T-cell (primary cell): ENCODE measurements around the gene ABCA13. TPM values are rescaled to one million over a fixed set of nuclear protein-coding genes. Genes with fewer than 3 reads are reported as not detected.

Experiments used
- ATAC-seq, 4 experiments: fragments of 200-7000 bp in 3 of 4; fragments of 150-1000 bp in 1 of 4; cut with Tn5 transposase; replicated peaks in 1 of 4; 1 replicate in 3 of 4; 2 replicates in 1 of 4; pipeline ENCODE4 v1.10.0; 2021; ENCODE audit warnings: moderate library complexity in 3 of 4, mild to moderate bottlenecking in 2 of 4, moderate number of reproducible peaks in 1 of 4
- CTCF ChIA-PET, 2 donors: fragments of 300-600 bp; sonication (Branson Sonifier 250); formaldehyde crosslinking; loops; one replicate each; lab custom pipeline; 2022; ENCODE audit warnings: antibody characterized with exemption in 2 of 2; lab: Charles Lee
- POLR2A ChIA-PET, 2 donors: fragments of 300-600 bp; sonication (Branson Sonifier 250); formaldehyde crosslinking; loops; one replicate each; lab custom pipeline; 2022; ENCODE audit warnings: antibody characterized with exemption in 2 of 2; lab: Charles Lee
- DNase-seq, 35 experiments: peaks; one replicate each; pipeline versions ENCODE4 v3.0.0 to v3.0.0-alpha.2; 2013 to 2023
- H3K27ac ChIP-seq: one replicate; pipeline ENCODE4 v1.5.1; 2013; ENCODE audit warnings: low read length
- H3K27me3 ChIP-seq, 2 experiments: replicated peaks in 1 of 2; 1 replicate in 1 of 2; 2 replicates in 1 of 2; pipeline versions ENCODE4 v1.6.1 to v1.7.0; 2013; ENCODE audit warnings: low read length in 1 of 2, mixed read lengths in 1 of 2; ENCODE audit not compliant: control insufficient read depth in 2 of 2, insufficient read depth in 2 of 2; ENCODE audit errors: extremely low read depth in 1 of 2
- H3K36me3 ChIP-seq, 2 donors: 1 replicate in 1 of 2; 2 replicates in 1 of 2; pipeline versions ENCODE4 v1.6.1 to v1.7.0; 2013; ENCODE audit warnings: low read length in 1 of 2; ENCODE audit not compliant: control insufficient read depth in 2 of 2, insufficient read depth in 1 of 2; ENCODE audit errors: extremely low read depth in 1 of 2
- H3K4me1 ChIP-seq, 2 experiments: 1 replicate in 1 of 2; 2 replicates in 1 of 2; pipeline versions ENCODE4 v1.6.1 to v1.7.0; 2013; ENCODE audit warnings: low read length in 2 of 2, mixed read lengths in 1 of 2; ENCODE audit not compliant: insufficient read depth in 2 of 2, control insufficient read depth in 1 of 2; ENCODE audit errors: extremely low read depth in 1 of 2
- H3K4me3 ChIP-seq, 2 donors: 1 replicate in 1 of 2; 2 replicates in 1 of 2; pipeline versions ENCODE4 v1.5.1 to v1.7.0; 2013; ENCODE audit warnings: mild to moderate bottlenecking in 2 of 2, low read length in 1 of 2, moderate library complexity in 1 of 2; ENCODE audit not compliant: control insufficient read depth in 1 of 2; ENCODE audit errors: extremely low read depth in 1 of 2
- H3K9me3 ChIP-seq: 2 replicates; pipeline ENCODE4 v1.7.0; 2013
- H3K27ac Mint-ChIP-seq, 2 donors: one replicate each; pipeline ENCODE4 v1.8.0; 2020 to 2021; ENCODE audit warnings: mild to moderate bottlenecking in 2 of 2, mixed read lengths in 2 of 2
- H3K27me3 Mint-ChIP-seq, 2 donors: one replicate each; pipeline ENCODE4 v1.8.0; 2021 to 2022; ENCODE audit warnings: mixed read lengths in 2 of 2
- H3K36me3 Mint-ChIP-seq: one replicate; pipeline ENCODE4 v1.8.0; 2021; ENCODE audit warnings: mixed read lengths
- H3K4me1 Mint-ChIP-seq, 3 donors: one replicate each; pipeline ENCODE4 v1.8.0; 2020 to 2022; ENCODE audit warnings: mixed read lengths in 3 of 3, mild to moderate bottlenecking in 1 of 3
- H3K4me3 Mint-ChIP-seq, 3 donors: one replicate each; pipeline ENCODE4 v1.8.0; 2020 to 2022; ENCODE audit warnings: mild to moderate bottlenecking in 3 of 3, mixed read lengths in 3 of 3, moderate library complexity in 3 of 3
- H3K9me3 Mint-ChIP-seq, 3 donors: one replicate each; pipeline ENCODE4 v1.8.0; 2020 to 2022; ENCODE audit warnings: mixed read lengths in 3 of 3
- WGBS: methylation state at CpG from one replicate; pipeline ENCODE4 v1.1.5; 2013; ENCODE audit warnings: missing lambda C conversion rate; ENCODE audit not compliant: insufficient coverage; 5-methylcytosine and 5-hydroxymethylcytosine counted together
- total RNA-seq, 35 experiments: library from RNA in 6 of 35; stranded (reverse) in 6 of 35; fragments of 120-200 nt in 1 of 35; gene quantifications; one replicate each; pipeline versions ENCODE4 v1.2.1 to v1.2.4 and lab custom pipeline; 2013 to 2026

ABCA13 gene
- total RNA-seq, 5 donors from 2014 or later (not counting 1 experiment from before 2014, with no cell fraction given), result 0.22 TPM; not detected in 4

- H3K9me3 Mint-ChIP-seq, result peaks cover 0 to 5% (median 0%) of the 10 kb centered on the region in 3 donors
- ChIA-PET POLR2A (no interaction called here), CTCF (no interaction called here)
- no peak for ATAC-seq
- H3K27me3 Mint-ChIP-seq, result no peaks in the 10 kb centered on the region
- Histone ChIP-seq H3K27me3 (no peaks in the 10 kb centered on the region), H3K4me1 (no peaks in the 10 kb centered on the region), H3K9me3 (no peaks in the 10 kb centered on the region), H3K27ac (no peak overlapping the region), H3K36me3 (no peaks in the 10 kb centered on the region), H3K4me3 (no peak overlapping the region)
- WGBS, result 14% methylated on average over 1 of the region's 5 CpGs
- H3K4me3 Mint-ChIP-seq, result no peak overlapping the region
- no peak overlapping the region for H3K27ac Mint-ChIP-seq
- H3K36me3 Mint-ChIP-seq, result no peaks in the 10 kb centered on the region
- no peaks in the 10 kb centered on the region for H3K4me1 Mint-ChIP-seq
- no peak for DNase-seq
Observed at GRCh38 chr7:48595756-48596155, 424.5 kb downstream of the ABCA13 start.

GRCh38 chr7:48610705-48611104 is 439.4 kb downstream of the ABCA13 start:
- POLR2A ChIA-PET, result no interaction called here
- Mint-ChIP-seq H3K9me3 (peaks cover 3 to 4% (median 4%) of the 10 kb centered on the region in 3 donors), H3K27ac (no peak overlapping the region), H3K4me3 (no peak overlapping the region), H3K27me3 (no peaks in the 10 kb centered on the region), H3K4me1 (peaks cover 0 to 3% (median 0%) of the 10 kb centered on the region in 3 donors), H3K36me3 (no peaks in the 10 kb centered on the region)
- CTCF ChIA-PET, result no interaction called here
- ATAC-seq (no peak), DNase-seq (no peak)
- 79% methylated on average over 2 of the region's 2 CpGs for WGBS
- Histone ChIP-seq H3K9me3 (no peaks in the 10 kb centered on the region), H3K4me3 (no peak overlapping the region), H3K36me3 (no peaks in the 10 kb centered on the region), H3K4me1 (no peaks in the 10 kb centered on the region), H3K27me3 (no peaks in the 10 kb centered on the region), H3K27ac (no peak overlapping the region)

GRCh38 chr7:48611993-48612392 is 440.7 kb downstream of the ABCA13 start:
- Histone ChIP-seq H3K27me3 (no peaks in the 10 kb centered on the region), H3K36me3 (no peaks in the 10 kb centered on the region), H3K9me3 (no peaks in the 10 kb centered on the region), H3K4me1 (no peaks in the 10 kb centered on the region), H3K27ac (no peak overlapping the region), H3K4me3 (no peak overlapping the region)
- Mint-ChIP-seq H3K27ac (no peak overlapping the region), H3K36me3 (no peaks in the 10 kb centered on the region), H3K9me3 (peaks cover 0 to 4% (median 2%) of the 10 kb centered on the region in 3 donors), H3K4me1 (no peaks in the 10 kb centered on the region), H3K27me3 (no peaks in the 10 kb centered on the region), H3K4me3 (no peak overlapping the region)
- DNase-seq (no peak), ATAC-seq (no peak)
- ChIA-PET CTCF (no interaction called here), POLR2A (no interaction called here)
- WGBS, result 83% methylated on average over 1 of the region's 3 CpGs

- no peak overlapping the region for H3K4me3 Mint-ChIP-seq
- Histone ChIP-seq H3K27me3 (no peaks in the 10 kb centered on the region), H3K27ac (no peak overlapping the region), H3K36me3 (no peaks in the 10 kb centered on the region), H3K4me1 (no peaks in the 10 kb centered on the region), H3K4me3 (no peak overlapping the region), H3K9me3 (no peaks in the 10 kb centered on the region)
- peaks cover 2 to 7% (median 3%) of the 10 kb centered on the region in 3 donors for H3K9me3 Mint-ChIP-seq
- H3K36me3 Mint-ChIP-seq, result no peaks in the 10 kb centered on the region
- H3K4me1 Mint-ChIP-seq, result no peaks in the 10 kb centered on the region
- WGBS, result 73% methylated on average over 7 of the region's 7 CpGs
- POLR2A ChIA-PET, result no interaction called here
- CTCF ChIA-PET, result no interaction called here
- DNase-seq (no peak), ATAC-seq (no peak)
- H3K27me3 Mint-ChIP-seq, result no peaks in the 10 kb centered on the region
- H3K27ac Mint-ChIP-seq, result no peak overlapping the region
Observed at GRCh38 chr7:48617508-48617907, 446.2 kb downstream of the ABCA13 start.

- H3K9me3 ChIP-seq, result no peaks in the 10 kb centered on the region
- ATAC-seq (no peak), DNase-seq (no peak)
- Mint-ChIP-seq H3K27me3 (no peaks in the 10 kb centered on the region), H3K4me3 (no peak overlapping the region), H3K9me3 (peaks cover 2 to 7% (median 3%) of the 10 kb centered on the region in 3 donors), H3K36me3 (no peaks in the 10 kb centered on the region), H3K4me1 (no peaks in the 10 kb centered on the region), H3K27ac (no peak overlapping the region)
- ChIA-PET POLR2A (no interaction called here), CTCF (no interaction called here)
- H3K4me1 ChIP-seq, result no peaks in the 10 kb centered on the region
- no peaks in the 10 kb centered on the region for H3K36me3 ChIP-seq
- no peak overlapping the region for H3K27ac ChIP-seq
- WGBS, result 54% methylated on average over 2 of the region's 3 CpGs
- H3K27me3 ChIP-seq, result no peaks in the 10 kb centered on the region
- no peak overlapping the region for H3K4me3 ChIP-seq
Observed at GRCh38 chr7:48617993-48618392, 446.7 kb downstream of the ABCA13 start.

- no peak overlapping the region for H3K4me3 Mint-ChIP-seq
- H3K27me3 ChIP-seq, result no peaks in the 10 kb centered on the region
- CTCF ChIA-PET, result no interaction called here
- H3K27ac ChIP-seq, result no peak overlapping the region
- H3K4me1 ChIP-seq, result no peaks in the 10 kb centered on the region
- no peaks in the 10 kb centered on the region for H3K4me1 Mint-ChIP-seq
- no peak overlapping the region for H3K27ac Mint-ChIP-seq
- H3K36me3 Mint-ChIP-seq, result no peaks in the 10 kb centered on the region
- 80% methylated on average over 1 of the region's 4 CpGs for WGBS
- DNase-seq (no peak), ATAC-seq (no peak)
- POLR2A ChIA-PET, result no interaction called here
- peaks cover 0 to 10% (median 3%) of the 10 kb centered on the region in 3 donors for H3K9me3 Mint-ChIP-seq
- no peaks in the 10 kb centered on the region for H3K9me3 ChIP-seq
- no peaks in the 10 kb centered on the region for H3K27me3 Mint-ChIP-seq
- H3K4me3 ChIP-seq, result no peak overlapping the region
- no peaks in the 10 kb centered on the region for H3K36me3 ChIP-seq
Observed at GRCh38 chr7:48621076-48621475, 449.8 kb downstream of the ABCA13 start.

GRCh38 chr7:48627164-48627563 is 455.9 kb downstream of the ABCA13 start:
- DNase-seq, result no peak
- Histone ChIP-seq H3K4me1 (no peaks in the 10 kb centered on the region), H3K9me3 (no peaks in the 10 kb centered on the region), H3K27ac (no peak overlapping the region), H3K36me3 (no peaks in the 10 kb centered on the region), H3K27me3 (no peaks in the 10 kb centered on the region), H3K4me3 (no peak overlapping the region)
- no peak overlapping the region for H3K4me3 Mint-ChIP-seq
- ATAC-seq, result peak in 1 of 4 experiments; percentile 58
- peaks cover 0 to 6% (median 0%) of the 10 kb centered on the region in 3 donors for H3K4me1 Mint-ChIP-seq
- no peaks in the 10 kb centered on the region for H3K36me3 Mint-ChIP-seq
- ChIA-PET POLR2A (no interaction called here), CTCF (no interaction called here)
- WGBS, result 0% methylated on average over 2 of the region's 4 CpGs
- H3K27ac Mint-ChIP-seq, result no peak overlapping the region
- peaks cover 0 to 5% (median 4%) of the 10 kb centered on the region in 3 donors for H3K9me3 Mint-ChIP-seq
- H3K27me3 Mint-ChIP-seq, result no peaks in the 10 kb centered on the region
